ENCODE results near the gene RNF7. TPM values are rescaled to one million over a fixed set of nuclear protein-coding genes. Genes with fewer than 3 reads are reported as not detected.

Gene RNF7
- total and polyA plus RNA-seq, 4 donors = 11.7 to 71.6 (median 28.9) TPM

GRCh38 chr3:141763088-141763750, 25.1 kb downstream of the RNF7 start, which contains the start of gene GRK7:
Gene GRK7 (plus strand): TSS chr3:141763408. CDS start chr3:141778285, 14,877 bp downstream.
- Histone ChIP-seq H3K4me3 (ENCODE audit: low read depth in 1 of 3, low read length in 3 of 3) (no peak within 1 kb of the TSS), H3K9me3 (ENCODE audit: control insufficient read depth in 4 of 4, low read length in 3 of 4) (no peaks in the 10 kb centered on the region), H3K27me3 (ENCODE audit: control insufficient read depth in 4 of 4, insufficient read depth in 4 of 4, low read length in 3 of 4) (no peaks in the 10 kb centered on the region), H3K4me1 (ENCODE audit: control insufficient read depth in 4 of 4, insufficient read depth in 4 of 4, low read length in 3 of 4) (no peaks in the 10 kb centered on the region), H3K9ac (ENCODE audit: low read depth in 1 of 2, low read length in 2 of 2) (no peak within 1 kb of the TSS), H3K27ac (ENCODE audit: low read depth in 1 of 2, low read length in 2 of 2) (no peak within 1 kb of the TSS), H3K36me3 (ENCODE audit: control insufficient read depth in 4 of 4, insufficient read depth in 3 of 4, low read depth in 1 of 4, low read length in 3 of 4) (no peaks in the 10 kb centered on the region)
- DNase-seq (ENCODE audit: low spot score) = no peak
- TF ChIP-seq CTCF (IDR thresholded peaks at IDR 0.05; ENCODE audit: low read depth, low read length, missing input control) (no peak), TAF1 (conservative IDR thresholded peaks at IDR 0.05) (no peak), HNF4G (IDR thresholded peaks at IDR 0.05) (no peak), MAX (IDR thresholded peaks at IDR 0.05) (no peak), YY1 (IDR thresholded peaks at IDR 0.05) (no peak), ZBTB33 (IDR thresholded peaks at IDR 0.05) (no peak), EGR1 (IDR thresholded peaks at IDR 0.05; ENCODE audit: low read depth in 2 of 2) (no peak), SP1 (IDR thresholded peaks at IDR 0.05) (no peak), FOXA2 (IDR thresholded peaks at IDR 0.05) (no peak), HNF4A (conservative IDR thresholded peaks at IDR 0.05) (no peak), NR2F2 (IDR thresholded peaks at IDR 0.05) (no peak), RXRA (IDR thresholded peaks at IDR 0.05) (no peak), FOXA1 (IDR thresholded peaks at IDR 0.05) (no peak), GABPA (IDR thresholded peaks at IDR 0.05 in 1 of 2, conservative IDR thresholded peaks at IDR 0.05 in 1 of 2) (no peak), JUND (IDR thresholded peaks at IDR 0.05) (no peak), RAD21 (IDR thresholded peaks at IDR 0.05) (no peak), ATF3 (IDR thresholded peaks at IDR 0.05) (no peak), REST (IDR thresholded peaks at IDR 0.05) (no peak)
- 92% methylated on average over 9 of the region's 9 CpGs for WGBS
